Measurements from ENCODE around the gene RAD18.

Gene RAD18

GRCh38 chr3:8967553-8967952 lies 4.3 kb upstream of the RAD18 start:
- Histone ChIP-seq H3K36me3 (ENCODE audit: insufficient read depth, low read length) (no peaks in the 10 kb centered on the region), H3F3A (ENCODE audit: low read depth) (no peaks in the 10 kb centered on the region), H3K27me3 (ENCODE audit: insufficient read depth, low read length, poor library complexity, severe bottlenecking) (no peaks in the 10 kb centered on the region), H3K79me2 (ENCODE audit: insufficient read depth, low read length) (peaks cover 7% of the 10 kb centered on the region), H3K4me2 (ENCODE audit: low read depth, low read length, poor library complexity, severe bottlenecking) (no peak overlapping the region), H3K4me3 (ENCODE audit: low read length, poor library complexity, severe bottlenecking) (no peak overlapping the region), H3K9me3 (ENCODE audit: insufficient read depth, low read depth, low read length) (no peaks in the 10 kb centered on the region), H3K9ac (ENCODE audit: low read depth, low read length, poor library complexity, severe bottlenecking) (no peak overlapping the region), H2AFZ (ENCODE audit: low read length) (no peak overlapping the region), H3K4me1 (ENCODE audit: insufficient read depth, low read length, poor library complexity, severe bottlenecking) (peaks cover 13% of the 10 kb centered on the region), H3K9me2 (replicated peaks; ENCODE audit: low read depth, low read length) (no peaks in the 10 kb centered on the region), H4K20me1 (ENCODE audit: insufficient read depth, low read length, poor library complexity, severe bottlenecking) (peaks cover 6% of the 10 kb centered on the region)
- TF ChIP-seq, protein P1, sequence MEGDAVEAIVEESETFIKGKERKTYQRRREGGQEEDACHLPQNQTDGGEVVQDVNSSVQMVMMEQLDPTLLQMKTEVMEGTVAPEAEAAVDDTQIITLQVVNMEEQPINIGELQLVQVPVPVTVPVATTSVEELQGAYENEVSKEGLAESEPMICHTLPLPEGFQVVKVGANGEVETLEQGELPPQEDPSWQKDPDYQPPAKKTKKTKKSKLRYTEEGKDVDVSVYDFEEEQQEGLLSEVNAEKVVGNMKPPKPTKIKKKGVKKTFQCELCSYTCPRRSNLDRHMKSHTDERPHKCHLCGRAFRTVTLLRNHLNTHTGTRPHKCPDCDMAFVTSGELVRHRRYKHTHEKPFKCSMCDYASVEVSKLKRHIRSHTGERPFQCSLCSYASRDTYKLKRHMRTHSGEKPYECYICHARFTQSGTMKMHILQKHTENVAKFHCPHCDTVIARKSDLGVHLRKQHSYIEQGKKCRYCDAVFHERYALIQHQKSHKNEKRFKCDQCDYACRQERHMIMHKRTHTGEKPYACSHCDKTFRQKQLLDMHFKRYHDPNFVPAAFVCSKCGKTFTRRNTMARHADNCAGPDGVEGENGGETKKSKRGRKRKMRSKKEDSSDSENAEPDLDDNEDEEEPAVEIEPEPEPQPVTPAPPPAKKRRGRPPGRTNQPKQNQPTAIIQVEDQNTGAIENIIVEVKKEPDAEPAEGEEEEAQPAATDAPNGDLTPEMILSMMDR (conservative IDR thresholded peaks at IDR 0.05; ENCODE audit: low read length): no peak
- TF ChIP-seq EZH2phosphoT487 (IDR thresholded peaks at IDR 0.05; ENCODE audit: borderline replicate concordance): no peak

- TF ChIP-seq, protein P1 (conservative IDR thresholded peaks at IDR 0.05; ENCODE audit: low read length): no peak
- TF ChIP-seq EZH2phosphoT487 (IDR thresholded peaks at IDR 0.05; ENCODE audit: borderline replicate concordance): no peak
- H4K20me1 ChIP-seq (ENCODE audit: insufficient read depth, low read length, poor library complexity, severe bottlenecking): peaks cover 13% of the 10 kb centered on the region
These were observed 3.6 kb upstream of the RAD18 start for GRCh38 chr3:8966820-8967348.

GRCh38 chr3:8966150-8966819 lies 3.0 kb upstream of the RAD18 start:
- Histone ChIP-seq H3K4me3 (ENCODE audit: low read length, poor library complexity, severe bottlenecking) (no peak overlapping the region), H4K20me1 (ENCODE audit: insufficient read depth, low read length, poor library complexity, severe bottlenecking) (peaks cover 19% of the 10 kb centered on the region)
- TF ChIP-seq EZH2phosphoT487 (IDR thresholded peaks at IDR 0.05; ENCODE audit: borderline replicate concordance): no peak
- TF ChIP-seq, protein P1 (conservative IDR thresholded peaks at IDR 0.05; ENCODE audit: low read length): no peak

More at GRCh38 chr3:8966820-8967348, 3.6 kb upstream of the RAD18 start:
- Histone ChIP-seq H2AFZ (ENCODE audit: low read length) (no peak overlapping the region), H3K4me2 (ENCODE audit: low read depth, low read length, poor library complexity, severe bottlenecking) (no peak overlapping the region), H3K27me3 (ENCODE audit: insufficient read depth, low read length, poor library complexity, severe bottlenecking) (no peaks in the 10 kb centered on the region), H3F3A (ENCODE audit: low read depth) (no peaks in the 10 kb centered on the region), H3K36me3 (ENCODE audit: insufficient read depth, low read length) (no peaks in the 10 kb centered on the region), H3K9me2 (replicated peaks; ENCODE audit: low read depth, low read length) (no peaks in the 10 kb centered on the region), H3K79me2 (ENCODE audit: insufficient read depth, low read length) (peaks cover 14% of the 10 kb centered on the region), H3K4me1 (ENCODE audit: insufficient read depth, low read length, poor library complexity, severe bottlenecking) (peaks cover 20% of the 10 kb centered on the region), H3K9ac (ENCODE audit: low read depth, low read length, poor library complexity, severe bottlenecking) (no peak overlapping the region), H3K4me3 (ENCODE audit: low read length, poor library complexity, severe bottlenecking) (no peak overlapping the region), H3K9me3 (ENCODE audit: insufficient read depth, low read depth, low read length) (no peaks in the 10 kb centered on the region)

More at GRCh38 chr3:8966150-8966819, 3.0 kb upstream of the RAD18 start:
- no peak overlapping the region for H3K9ac ChIP-seq (ENCODE audit: low read depth, low read length, poor library complexity, severe bottlenecking)
- H3K79me2 ChIP-seq (ENCODE audit: insufficient read depth, low read length): peaks cover 20% of the 10 kb centered on the region
- H3K9me3 ChIP-seq (ENCODE audit: insufficient read depth, low read depth, low read length): no peaks in the 10 kb centered on the region
- H3K36me3 ChIP-seq (ENCODE audit: insufficient read depth, low read length): no peaks in the 10 kb centered on the region
- no peak overlapping the region for H2AFZ ChIP-seq (ENCODE audit: low read length)
- H3K4me1 ChIP-seq (ENCODE audit: insufficient read depth, low read length, poor library complexity, severe bottlenecking): peaks cover 26% of the 10 kb centered on the region
- no peaks in the 10 kb centered on the region for H3K27me3 ChIP-seq (ENCODE audit: insufficient read depth, low read length, poor library complexity, severe bottlenecking)
- H3K9me2 ChIP-seq (replicated peaks; ENCODE audit: low read depth, low read length): no peaks in the 10 kb centered on the region
- H3K4me2 ChIP-seq (ENCODE audit: low read depth, low read length, poor library complexity, severe bottlenecking): no peak overlapping the region
- no peaks in the 10 kb centered on the region for H3F3A ChIP-seq (ENCODE audit: low read depth)
